DND-41 (cell line): ENCODE measurements around the gene PRDM5.

Experiments
- ATAC-seq: fragments of 200-7000 bp; cut with Tn5 transposase; 3 replicates; pipeline ENCODE4 v1.9.1; 2021; ENCODE audit warnings: low read depth; ENCODE audit not compliant: insufficient read depth
- DNase-seq: peaks from one replicate; pipeline ENCODE4 v3.0.0-alpha.2; 2020
- H2AFZ ChIP-seq: 2 replicates; pipeline ENCODE4 v1.6.0; 2012; ENCODE audit warnings: low read depth, low read length
- H3K27ac ChIP-seq: 2 replicates; pipeline ENCODE4 v1.5.1; 2012; ENCODE audit warnings: low read length, inconsistent platforms
- H3K27me3 ChIP-seq: fragments of 200-600 bp; sonication (generic); 2 replicates; pipeline ENCODE4 v1.6.0; 2012; ENCODE audit warnings: low read length, mild to moderate bottlenecking, inconsistent platforms; ENCODE audit not compliant: insufficient read depth, poor library complexity
- H3K36me3 ChIP-seq: 2 replicates; pipeline ENCODE4 v1.5.1; 2012; ENCODE audit warnings: low read length, inconsistent platforms; ENCODE audit not compliant: insufficient read depth
- H3K4me1 ChIP-seq: 2 replicates; pipeline ENCODE4 v1.5.1; 2012; ENCODE audit warnings: mild to moderate bottlenecking, low read length; ENCODE audit not compliant: insufficient read depth
- H3K4me2 ChIP-seq: 2 replicates; pipeline ENCODE4 v1.6.0; 2012; ENCODE audit warnings: mild to moderate bottlenecking, moderate library complexity, low read length, inconsistent platforms; ENCODE audit not compliant: insufficient read depth
- H3K4me3 ChIP-seq, 2 experiments: fragments of 200-600 bp in 1 of 2; shearing (Covaris generic) in 1 of 2; 2 replicates each; pipeline ENCODE4 v1.5.1; 2012 to 2016; ENCODE audit warnings: inconsistent platforms in 2 of 2, low read length in 2 of 2, mild to moderate bottlenecking in 2 of 2, low read depth in 1 of 2, moderate library complexity in 1 of 2
- H3K79me2 ChIP-seq: 2 replicates; pipeline ENCODE4 v1.6.0; 2012; ENCODE audit warnings: low read length, inconsistent platforms; ENCODE audit not compliant: insufficient read depth
- H3K9ac ChIP-seq: 2 replicates; pipeline ENCODE4 v1.6.0; 2012; ENCODE audit warnings: low read depth, mild to moderate bottlenecking, inconsistent platforms, low read length, moderate library complexity
- H3K9me3 ChIP-seq: 2 replicates; pipeline ENCODE4 v1.5.1; 2012; ENCODE audit warnings: low read length, moderate library complexity, mild to moderate bottlenecking, inconsistent platforms; ENCODE audit not compliant: insufficient read depth, severe bottlenecking
- H4K20me1 ChIP-seq: 2 replicates; pipeline ENCODE4 v1.6.0; 2012; ENCODE audit warnings: low read length; ENCODE audit not compliant: insufficient read depth
- EZH2 ChIP-seq: IDR thresholded peaks from 3 replicates; pipeline ENCODE4 v1.6.1; 2012; ENCODE audit warnings: borderline replicate concordance, low read depth, mild to moderate bottlenecking, moderate library complexity, low read length, inconsistent platforms; ENCODE audit not compliant: severe bottlenecking
- TF ChIP-seq, protein P1 (sequence below): IDR thresholded peaks from 2 replicates; pipeline ENCODE4 v1.5.1; 2012; ENCODE audit warnings: borderline replicate concordance, low read length, moderate library complexity, mild to moderate bottlenecking; ENCODE audit not compliant: poor library complexity, severe bottlenecking; ENCODE audit errors: extremely low read depth

The PRDM5 gene

DNA sequence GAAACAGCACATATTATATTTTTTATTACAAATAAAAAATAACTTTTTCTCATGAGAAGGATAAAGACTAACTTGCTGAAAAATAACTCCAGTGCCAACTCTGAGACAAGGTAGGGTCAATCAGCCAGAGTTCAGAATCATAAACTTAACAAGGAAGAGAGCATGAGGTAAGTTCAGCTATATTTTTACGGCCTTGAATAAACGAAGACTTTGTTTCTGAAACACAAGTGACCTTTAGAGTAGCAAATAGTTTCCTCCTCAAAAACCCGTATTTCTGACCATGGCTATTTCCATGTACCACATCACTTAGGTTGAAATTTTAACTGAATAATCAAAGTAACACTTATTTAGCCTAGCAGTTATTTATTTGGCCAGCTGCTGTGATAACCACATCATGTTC lies 45.5 kb downstream of the PRDM5 start:
- Histone ChIP-seq H3K27ac (no peak overlapping the region), H2AFZ (no peak overlapping the region), H3K9ac (no peak overlapping the region), H3K27me3 (no peaks in the 10 kb centered on the region), H4K20me1 (no peaks in the 10 kb centered on the region), H3K4me1 (no peaks in the 10 kb centered on the region), H3K9me3 (no peaks in the 10 kb centered on the region), H3K36me3 (no peaks in the 10 kb centered on the region), H3K4me3 (no peak overlapping the region), H3K79me2 (no peaks in the 10 kb centered on the region), H3K4me2 (no peak overlapping the region)
- no peak for DNase-seq
- TF ChIP-seq, protein P1, sequence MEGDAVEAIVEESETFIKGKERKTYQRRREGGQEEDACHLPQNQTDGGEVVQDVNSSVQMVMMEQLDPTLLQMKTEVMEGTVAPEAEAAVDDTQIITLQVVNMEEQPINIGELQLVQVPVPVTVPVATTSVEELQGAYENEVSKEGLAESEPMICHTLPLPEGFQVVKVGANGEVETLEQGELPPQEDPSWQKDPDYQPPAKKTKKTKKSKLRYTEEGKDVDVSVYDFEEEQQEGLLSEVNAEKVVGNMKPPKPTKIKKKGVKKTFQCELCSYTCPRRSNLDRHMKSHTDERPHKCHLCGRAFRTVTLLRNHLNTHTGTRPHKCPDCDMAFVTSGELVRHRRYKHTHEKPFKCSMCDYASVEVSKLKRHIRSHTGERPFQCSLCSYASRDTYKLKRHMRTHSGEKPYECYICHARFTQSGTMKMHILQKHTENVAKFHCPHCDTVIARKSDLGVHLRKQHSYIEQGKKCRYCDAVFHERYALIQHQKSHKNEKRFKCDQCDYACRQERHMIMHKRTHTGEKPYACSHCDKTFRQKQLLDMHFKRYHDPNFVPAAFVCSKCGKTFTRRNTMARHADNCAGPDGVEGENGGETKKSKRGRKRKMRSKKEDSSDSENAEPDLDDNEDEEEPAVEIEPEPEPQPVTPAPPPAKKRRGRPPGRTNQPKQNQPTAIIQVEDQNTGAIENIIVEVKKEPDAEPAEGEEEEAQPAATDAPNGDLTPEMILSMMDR = no peak
- TF ChIP-seq EZH2 = no peak
- no peak for ATAC-seq

DNA sequence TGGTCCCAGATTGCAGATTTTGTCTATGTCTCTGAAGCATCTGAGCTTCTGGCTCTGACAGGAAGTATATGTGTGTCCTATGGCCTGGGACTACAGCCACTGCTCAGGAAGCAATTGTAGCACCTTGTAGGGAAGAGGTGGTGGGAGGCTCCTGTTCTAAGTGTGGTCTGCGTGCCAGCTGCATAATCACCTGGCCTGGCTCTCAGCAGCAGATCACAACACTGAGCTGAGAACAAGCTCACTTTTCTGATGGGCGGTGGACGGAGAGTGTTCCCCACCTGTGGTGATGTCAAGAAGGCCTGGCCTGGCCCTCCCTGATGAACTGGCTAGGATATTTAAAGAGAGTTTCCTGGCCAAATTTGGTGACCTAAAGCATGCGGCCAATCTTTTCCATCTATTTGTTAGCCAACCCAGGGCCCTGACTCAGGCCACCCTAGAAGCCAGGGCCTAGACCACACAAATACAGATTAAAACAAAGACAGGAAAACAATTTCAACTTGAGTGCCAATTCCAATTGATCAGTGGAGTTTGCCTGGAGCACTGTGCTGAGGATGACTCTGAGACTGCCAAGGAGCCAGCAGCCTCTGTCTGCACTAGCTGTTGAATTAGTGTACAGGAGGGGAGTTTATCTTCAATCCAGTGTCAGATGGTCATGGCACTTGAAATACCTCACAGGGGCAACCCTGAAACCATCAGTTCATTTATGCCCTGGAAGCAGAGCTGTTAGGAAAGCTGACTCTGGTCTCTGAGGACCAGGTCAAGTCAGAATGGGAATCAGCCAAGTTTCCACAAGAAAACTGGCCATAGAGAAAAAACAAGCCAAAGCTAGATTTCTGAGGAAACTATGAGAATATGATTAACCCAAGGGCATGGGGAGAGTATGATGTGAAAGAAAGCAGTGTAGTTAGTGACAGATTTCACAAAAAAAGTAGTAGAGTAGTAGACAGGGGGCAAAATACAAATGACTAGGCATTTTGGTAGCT lies 47.4 kb downstream of the PRDM5 start:
- Histone ChIP-seq H3K79me2 (no peaks in the 10 kb centered on the region), H4K20me1 (no peaks in the 10 kb centered on the region), H3K27ac (no peak overlapping the region), H3K4me3 (no peak overlapping the region), H3K4me1 (no peaks in the 10 kb centered on the region), H3K36me3 (no peaks in the 10 kb centered on the region), H3K9me3 (no peaks in the 10 kb centered on the region), H3K4me2 (no peak overlapping the region), H3K27me3 (no peaks in the 10 kb centered on the region), H2AFZ (no peak overlapping the region), H3K9ac (no peak overlapping the region)
- no peak for TF ChIP-seq EZH2
- TF ChIP-seq, protein P1 = no peak
- DNase-seq (no peak), ATAC-seq (no peak)

DNA sequence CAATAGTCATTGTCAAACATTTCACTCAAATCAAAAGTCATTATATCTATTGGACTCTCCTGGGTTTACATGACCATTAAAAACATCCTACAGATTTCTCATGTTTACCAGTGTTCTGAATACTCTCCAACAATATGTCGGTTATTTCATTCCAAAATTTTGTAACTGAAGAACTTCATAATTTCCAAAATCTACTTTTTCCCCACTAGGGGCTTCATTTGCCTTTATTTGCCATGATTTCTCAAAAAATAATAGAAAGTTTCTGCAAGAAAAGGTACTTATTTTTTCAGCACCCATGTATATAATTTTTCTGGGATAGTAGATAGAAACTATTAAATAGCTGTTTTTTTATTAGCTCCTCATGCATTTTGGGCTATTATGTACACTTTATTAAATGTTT lies 49.0 kb downstream of the PRDM5 start:
- no peak overlapping the region for H3K4me3 ChIP-seq
- no peak overlapping the region for H2AFZ ChIP-seq
- H3K4me1 ChIP-seq = no peaks in the 10 kb centered on the region
- no peak for TF ChIP-seq EZH2
- TF ChIP-seq, protein P1 = no peak
- DNase-seq = no peak
- H3K79me2 ChIP-seq = no peaks in the 10 kb centered on the region
- H3K4me2 ChIP-seq = no peak overlapping the region
- no peak overlapping the region for H3K9ac ChIP-seq
- ATAC-seq = no peak
- H3K9me3 ChIP-seq = no peaks in the 10 kb centered on the region
- no peaks in the 10 kb centered on the region for H3K27me3 ChIP-seq
- no peaks in the 10 kb centered on the region for H3K36me3 ChIP-seq
- H3K27ac ChIP-seq = no peak overlapping the region
- no peaks in the 10 kb centered on the region for H4K20me1 ChIP-seq
